Measurements from ENCODE around the gene GPR18. TPM values are rescaled to one million over a fixed set of nuclear protein-coding genes. Genes with fewer than 3 reads are reported as not detected.

GPR18 gene
- total RNA-seq, 4 donors from 2014 or later: 0.36 TPM; not detected in 3

DNA sequence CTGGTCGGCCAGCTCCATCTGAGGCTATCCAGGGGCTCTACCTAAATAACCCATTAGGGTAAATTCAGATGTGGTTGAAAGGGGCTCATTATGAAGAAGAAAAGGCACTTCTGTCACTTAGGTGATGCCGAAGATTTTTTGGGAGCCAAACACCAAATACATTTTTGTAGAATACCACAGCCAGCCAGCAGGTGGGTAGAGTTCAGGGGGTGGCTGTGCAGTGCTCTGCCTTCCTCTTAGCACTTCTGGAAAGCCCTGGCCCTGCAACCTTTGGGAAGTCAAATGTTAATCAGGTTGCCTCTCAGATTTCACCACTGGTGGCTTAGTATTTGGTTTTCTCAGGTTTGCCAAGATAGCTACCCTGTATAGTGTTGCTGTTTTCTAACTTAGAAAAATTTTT, 18.5 kb upstream of the GPR18 start:
- ATAC-seq (ENCODE audit: low FRiP score) (no peak), DNase-seq (ENCODE audit: low spot score) (no peak)
- TF ChIP-seq, protein P1, sequence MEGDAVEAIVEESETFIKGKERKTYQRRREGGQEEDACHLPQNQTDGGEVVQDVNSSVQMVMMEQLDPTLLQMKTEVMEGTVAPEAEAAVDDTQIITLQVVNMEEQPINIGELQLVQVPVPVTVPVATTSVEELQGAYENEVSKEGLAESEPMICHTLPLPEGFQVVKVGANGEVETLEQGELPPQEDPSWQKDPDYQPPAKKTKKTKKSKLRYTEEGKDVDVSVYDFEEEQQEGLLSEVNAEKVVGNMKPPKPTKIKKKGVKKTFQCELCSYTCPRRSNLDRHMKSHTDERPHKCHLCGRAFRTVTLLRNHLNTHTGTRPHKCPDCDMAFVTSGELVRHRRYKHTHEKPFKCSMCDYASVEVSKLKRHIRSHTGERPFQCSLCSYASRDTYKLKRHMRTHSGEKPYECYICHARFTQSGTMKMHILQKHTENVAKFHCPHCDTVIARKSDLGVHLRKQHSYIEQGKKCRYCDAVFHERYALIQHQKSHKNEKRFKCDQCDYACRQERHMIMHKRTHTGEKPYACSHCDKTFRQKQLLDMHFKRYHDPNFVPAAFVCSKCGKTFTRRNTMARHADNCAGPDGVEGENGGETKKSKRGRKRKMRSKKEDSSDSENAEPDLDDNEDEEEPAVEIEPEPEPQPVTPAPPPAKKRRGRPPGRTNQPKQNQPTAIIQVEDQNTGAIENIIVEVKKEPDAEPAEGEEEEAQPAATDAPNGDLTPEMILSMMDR (IDR thresholded peaks at IDR 0.05): no peak

- TF ChIP-seq, protein P1 (IDR thresholded peaks at IDR 0.05): no peak
- DNase-seq (ENCODE audit: low spot score) (no peak), ATAC-seq (ENCODE audit: low FRiP score) (no peak)
Measured at GRCh38 chr13:99275093-99275469, 16.9 kb upstream of the GPR18 start.

DNA sequence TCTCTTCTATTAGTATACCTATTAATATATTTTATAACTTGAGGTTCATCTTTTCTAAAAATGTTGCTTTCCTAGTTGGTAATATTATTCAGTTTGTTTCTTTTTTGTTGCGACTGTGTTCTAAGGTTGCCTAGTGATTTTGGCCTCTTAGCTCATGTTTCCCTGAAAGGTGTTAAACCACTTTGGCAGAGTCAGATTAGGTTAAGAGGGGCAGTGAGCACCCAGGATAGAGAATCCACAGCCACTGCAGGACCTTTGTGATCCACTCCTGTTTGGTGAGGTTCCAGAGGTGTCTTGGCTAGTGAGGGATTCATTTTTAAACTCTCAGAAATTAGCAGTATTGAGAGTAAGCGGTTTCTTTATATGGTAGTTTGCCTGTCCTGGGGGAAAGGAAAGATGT, 14.9 kb upstream of the GPR18 start:
- no peak for ATAC-seq (ENCODE audit: low FRiP score)
- DNase-seq (ENCODE audit: low spot score): no peak
- TF ChIP-seq, protein P1 (IDR thresholded peaks at IDR 0.05): no peak

DNA sequence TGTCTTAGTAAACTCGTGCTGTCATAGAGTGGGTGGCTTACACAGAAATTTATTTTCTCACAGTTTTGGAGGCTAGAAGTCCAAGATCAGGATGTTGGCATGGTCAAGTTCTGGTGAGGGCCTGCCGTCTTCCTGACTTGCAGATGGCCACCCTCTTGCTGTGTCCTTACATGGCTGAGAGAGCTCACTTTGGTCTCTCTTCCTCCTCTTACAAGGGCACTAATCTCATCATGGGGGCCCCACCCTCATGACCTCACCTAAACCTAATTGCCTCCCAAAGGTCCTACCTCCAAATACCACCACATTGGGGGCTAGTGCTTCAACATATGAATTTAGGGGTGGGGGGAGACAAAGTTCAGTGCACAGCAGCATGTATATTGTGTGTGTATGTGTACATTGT, 14.3 kb upstream of the GPR18 start:
- TF ChIP-seq, protein P1 (IDR thresholded peaks at IDR 0.05): no peak
- DNase-seq (ENCODE audit: low spot score): no peak
- no peak for ATAC-seq (ENCODE audit: low FRiP score)

DNA sequence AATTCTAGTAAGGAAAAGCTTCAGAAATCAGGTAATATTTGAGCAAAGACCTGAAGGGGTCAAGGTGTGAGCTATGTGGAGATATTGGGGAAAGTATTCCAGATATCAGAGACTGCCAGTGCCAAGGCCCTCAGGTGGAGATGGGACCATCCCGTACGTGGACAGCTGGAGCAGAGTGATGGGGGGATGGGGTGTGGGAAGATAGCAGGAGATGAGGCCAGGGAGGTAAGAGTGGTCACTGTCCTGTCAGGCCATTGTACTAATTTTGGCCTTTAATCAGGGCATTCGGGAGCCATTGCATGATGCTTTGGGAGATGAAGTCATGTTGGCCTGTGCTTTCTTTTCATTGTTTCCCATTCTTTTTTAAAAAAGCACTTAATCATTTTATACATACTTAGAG, 13.1 kb upstream of the GPR18 start:
- DNase-seq (ENCODE audit: low spot score) (no peak), ATAC-seq (ENCODE audit: low FRiP score) (no peak)
- TF ChIP-seq, protein P1 (IDR thresholded peaks at IDR 0.05): no peak

- TF ChIP-seq, protein P1 (IDR thresholded peaks at IDR 0.05): no peak
- ATAC-seq (ENCODE audit: low FRiP score) (no peak), DNase-seq (ENCODE audit: low spot score) (no peak)
Measured at GRCh38 chr13:99270518-99270917, 12.3 kb upstream of the GPR18 start.

- DNase-seq (ENCODE audit: low spot score) (no peak), ATAC-seq (ENCODE audit: low FRiP score) (peak; percentile 68)
- TF ChIP-seq, protein P1 (IDR thresholded peaks at IDR 0.05): peak in 1 of 3 donors; percentile 20
Measured at GRCh38 chr13:99269627-99270241, 11.6 kb upstream of the GPR18 start.

All from omental fat pad (tissue), 4 donors.